NCI-H1436 treated with DMSO at 0.1 percent for 48 hours (cell line): ENCODE results near the gene JAKMIP1.

Experiments used
- DNase-seq: peaks from one replicate; lab custom pipeline; 2025; lab: John Stamatoyannopoulos, UW

Gene JAKMIP1

GRCh38 chr4:6095023-6095752, 105.2 kb downstream of the JAKMIP1 start:
- DNase-seq = no peak

- no peak for DNase-seq
Measured at GRCh38 chr4:6093671-6094070, 106.7 kb downstream of the JAKMIP1 start.

- DNase-seq = no peak
Measured at GRCh38 chr4:6092971-6093370, 107.4 kb downstream of the JAKMIP1 start.

- no peak for DNase-seq
Measured at GRCh38 chr4:6092131-6092530, 108.2 kb downstream of the JAKMIP1 start.

GRCh38 chr4:6090931-6091330, 109.4 kb downstream of the JAKMIP1 start:
- no peak for DNase-seq

GRCh38 chr4:6088950-6089349, 111.4 kb downstream of the JAKMIP1 start:
- DNase-seq = no peak

- no peak for DNase-seq
Measured at GRCh38 chr4:6087669-6088341, 112.5 kb downstream of the JAKMIP1 start.

GRCh38 chr4:6086846-6087245, 113.5 kb downstream of the JAKMIP1 start:
- DNase-seq = no peak

GRCh38 chr4:6085691-6086628, 114.4 kb downstream of the JAKMIP1 start:
- no peak for DNase-seq

- DNase-seq = no peak
Measured at GRCh38 chr4:6085028-6085690, 115.2 kb downstream of the JAKMIP1 start.

- no peak for DNase-seq
Measured at GRCh38 chr4:6079965-6080364, 120.4 kb downstream of the JAKMIP1 start.

- DNase-seq = no peak
Measured at GRCh38 chr4:6078560-6078959, 121.8 kb downstream of the JAKMIP1 start.

- no peak for DNase-seq
Measured at GRCh38 chr4:6076391-6076790, 124.0 kb downstream of the JAKMIP1 start.

- DNase-seq = no peak
Measured at GRCh38 chr4:6074758-6075157, 125.6 kb downstream of the JAKMIP1 start.

GRCh38 chr4:6071959-6072720, 128.2 kb downstream of the JAKMIP1 start:
- no peak for DNase-seq

GRCh38 chr4:6071191-6071958, 129.0 kb downstream of the JAKMIP1 start:
- DNase-seq = no peak

GRCh38 chr4:6069845-6070709, 130.3 kb downstream of the JAKMIP1 start:
- no peak for DNase-seq

GRCh38 chr4:6068986-6069385, 131.4 kb downstream of the JAKMIP1 start:
- DNase-seq = no peak

- DNase-seq = no peak
Measured at GRCh38 chr4:6065934-6066590, 134.3 kb downstream of the JAKMIP1 start.
